Glutamatergic neuron (in vitro differentiated cells): ENCODE results near the gene STK33. TPM values are rescaled to one million over a fixed set of nuclear protein-coding genes. Genes with fewer than 3 reads are reported as not detected.

ENCODE experiments used
- DNase-seq: peaks from one replicate; pipeline ENCODE4 v3.0.0; 2022
- H3K27ac Mint-ChIP-seq: one replicate; pipeline ENCODE4 v1.8.0; 2020; ENCODE audit warnings: mild to moderate bottlenecking, mixed read lengths, inconsistent platforms; ENCODE audit not compliant: unreplicated experiment
- H3K27me3 Mint-ChIP-seq: one replicate; pipeline ENCODE4 v1.8.0; 2020; ENCODE audit warnings: mild to moderate bottlenecking, moderate library complexity, mixed read lengths, inconsistent platforms; ENCODE audit not compliant: unreplicated experiment
- H3K36me3 Mint-ChIP-seq: one replicate; pipeline ENCODE4 v1.8.0; 2020; ENCODE audit warnings: mild to moderate bottlenecking, mixed read lengths, inconsistent platforms; ENCODE audit not compliant: unreplicated experiment
- H3K4me1 Mint-ChIP-seq: one replicate; pipeline ENCODE4 v1.8.0; 2020; ENCODE audit warnings: mild to moderate bottlenecking, low read depth, mixed read lengths, inconsistent platforms; ENCODE audit not compliant: unreplicated experiment
- H3K4me3 Mint-ChIP-seq: one replicate; pipeline ENCODE4 v1.8.0; 2020; ENCODE audit warnings: mild to moderate bottlenecking, mixed read lengths, inconsistent platforms; ENCODE audit not compliant: unreplicated experiment
- H3K9me3 Mint-ChIP-seq: one replicate; pipeline ENCODE4 v1.8.0; 2020; ENCODE audit warnings: mild to moderate bottlenecking, moderate library complexity, mixed read lengths, inconsistent platforms; ENCODE audit not compliant: unreplicated experiment
- CTCF ChIP-seq: fragments of 200-600 bp; sonication (generic); IDR thresholded peaks from one replicate; pipeline ENCODE4 v1.5.0; 2021; ENCODE audit not compliant: partially characterized antibody, unreplicated experiment
- total RNA-seq: library from RNA; stranded (reverse); fragmentation: NEBNext Ultra II Directional; extraction: Animal tissue kit (Norgen Biotek cat#: 25700); gene quantifications from one replicate; pipeline ENCODE4 v1.2.1, GENCODE V29; 2021; ENCODE audit not compliant: unreplicated experiment

The STK33 gene
- total RNA-seq, 1 donor from 2014 or later = 8.5 TPM

DNA sequence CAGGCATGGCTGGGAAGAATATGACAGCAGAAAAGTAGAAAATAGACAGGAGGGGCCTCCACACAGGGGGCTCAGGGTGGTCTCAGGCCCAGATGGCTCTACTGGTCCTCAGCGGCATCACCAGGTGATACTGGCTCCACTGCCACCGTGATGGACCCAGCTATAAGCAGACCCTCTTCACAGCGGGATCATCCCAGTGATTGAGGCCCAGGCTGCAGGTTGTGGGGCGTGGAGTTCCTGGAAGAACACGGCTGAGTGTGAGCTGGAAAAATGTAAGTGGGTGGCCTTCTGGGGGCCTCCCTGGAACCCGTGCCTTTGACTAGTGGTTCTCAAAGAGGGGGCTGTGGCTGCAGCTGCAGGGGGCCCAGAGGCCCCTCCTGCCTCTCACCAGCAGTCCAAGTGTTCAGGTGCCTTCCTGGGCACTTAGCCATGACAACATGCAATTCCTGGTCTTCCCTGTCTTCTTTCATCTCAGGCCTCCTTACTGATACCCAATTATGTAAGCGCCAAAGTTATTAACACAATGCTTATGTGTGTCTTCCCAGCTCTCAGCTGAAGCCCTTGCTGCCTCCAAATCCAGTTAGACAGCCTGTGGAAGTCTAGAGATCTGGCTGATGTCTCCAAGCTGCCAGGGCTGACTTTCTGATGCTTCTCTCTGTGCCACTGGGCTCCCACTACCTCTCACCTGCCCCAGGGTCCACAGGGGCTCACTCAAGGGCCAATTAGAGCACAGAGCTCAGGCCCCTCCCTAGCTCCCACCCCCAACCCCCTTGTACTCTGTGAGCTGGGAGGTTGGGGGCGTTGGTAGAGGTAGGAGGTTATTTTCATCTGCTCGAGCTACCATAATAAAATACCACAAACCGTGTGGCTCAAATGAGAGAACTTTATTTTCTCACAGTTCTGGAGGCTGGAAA lies 220.3 kb downstream of the STK33 start:
- no peak for DNase-seq
- Mint-ChIP-seq H3K27ac (no peak overlapping the region), H3K4me3 (no peak overlapping the region)

GRCh38 chr11:8372641-8373381 lies 221.2 kb downstream of the STK33 start:
- H3K36me3 Mint-ChIP-seq = peaks cover under 1% of the 10 kb centered on the region
- H3K27me3 Mint-ChIP-seq = peaks cover 11% of the 10 kb centered on the region
- peaks cover 13% of the 10 kb centered on the region for H3K9me3 Mint-ChIP-seq
- no peak for DNase-seq
- peaks cover 11% of the 10 kb centered on the region for H3K4me1 Mint-ChIP-seq
- H3K27ac Mint-ChIP-seq = peak overlapping the region; percentile 26
- H3K4me3 Mint-ChIP-seq = no peak overlapping the region
- no peak for TF ChIP-seq CTCF

More for the DNA sequence above, 220.3 kb downstream of the STK33 start:
- no peak for TF ChIP-seq CTCF
- Mint-ChIP-seq H3K36me3 (peaks cover 5% of the 10 kb centered on the region), H3K4me1 (peaks cover 5% of the 10 kb centered on the region), H3K27me3 (peaks cover 8% of the 10 kb centered on the region), H3K9me3 (peaks cover 8% of the 10 kb centered on the region)

DNA sequence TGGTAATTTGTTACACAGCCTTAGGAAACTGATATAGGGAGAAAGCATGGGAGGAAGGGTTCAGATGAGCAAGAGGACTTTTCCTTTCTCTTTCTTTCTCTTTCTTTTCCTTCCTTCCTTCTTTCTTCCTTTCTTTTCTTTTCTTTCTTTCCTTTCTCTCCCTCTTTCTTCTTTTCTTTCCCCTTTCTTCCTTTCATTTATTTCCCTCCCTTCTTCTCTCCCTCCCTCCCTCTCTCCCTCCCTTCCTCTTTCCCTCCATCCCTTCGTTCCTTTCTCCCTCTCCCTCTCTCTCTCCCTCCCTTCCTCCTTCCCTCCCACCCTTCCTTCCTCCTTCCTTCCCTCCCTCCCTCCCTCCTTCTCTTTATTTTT lies 222.5 kb downstream of the STK33 start:
- H3K27ac Mint-ChIP-seq = no peak overlapping the region
- peaks cover 15% of the 10 kb centered on the region for H3K4me1 Mint-ChIP-seq
- no peak for DNase-seq
- TF ChIP-seq CTCF = no peak
- H3K9me3 Mint-ChIP-seq = peaks cover 13% of the 10 kb centered on the region
- H3K27me3 Mint-ChIP-seq = peaks cover 11% of the 10 kb centered on the region
- H3K4me3 Mint-ChIP-seq = no peak overlapping the region
- no peaks in the 10 kb centered on the region for H3K36me3 Mint-ChIP-seq

DNA sequence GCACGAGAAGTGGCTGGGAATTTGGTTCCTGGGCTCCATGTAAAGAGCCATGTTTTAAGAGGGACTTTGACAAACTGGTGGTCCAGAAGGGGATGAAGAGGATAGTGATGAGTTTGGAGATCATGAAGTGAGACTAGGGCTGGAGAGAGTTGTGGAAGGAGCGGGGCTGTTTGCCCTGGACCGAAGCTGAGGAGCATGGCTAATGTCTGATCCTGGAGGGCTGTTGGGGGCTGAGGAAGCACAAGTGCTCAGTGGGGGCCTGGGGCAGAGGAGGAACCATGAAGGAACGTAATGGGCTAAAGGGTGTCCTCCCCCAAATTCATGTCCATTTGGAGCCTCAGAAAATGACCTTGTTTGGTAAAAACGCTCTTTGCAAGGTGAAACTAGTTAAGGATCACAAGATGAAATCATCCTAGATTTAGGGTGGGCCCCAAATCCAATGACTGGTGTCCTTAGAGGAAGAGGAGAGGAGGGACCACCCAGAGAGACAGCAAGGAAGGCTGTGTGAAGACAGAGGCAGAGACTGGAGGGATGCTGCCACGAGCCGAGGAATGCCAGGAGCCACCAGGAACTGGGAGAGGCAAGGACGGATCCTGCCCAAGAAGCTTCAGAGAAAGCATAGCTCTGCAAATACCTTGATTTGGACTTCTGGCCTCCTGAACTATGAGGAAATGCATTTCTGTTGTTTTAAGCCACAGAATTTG lies 223.1 kb downstream of the STK33 start:
- Mint-ChIP-seq H3K9me3 (peaks cover 13% of the 10 kb centered on the region), H3K36me3 (no peaks in the 10 kb centered on the region), H3K4me3 (no peak overlapping the region), H3K4me1 (peaks cover 16% of the 10 kb centered on the region), H3K27me3 (peaks cover 11% of the 10 kb centered on the region), H3K27ac (no peak overlapping the region)
- TF ChIP-seq CTCF = no peak
- no peak for DNase-seq
